Esophagus muscularis mucosa (tissue), 3 donors: ENCODE results near the gene AARSD1.
"Not testable (repeated sequence)": the region's sequence is repeated elsewhere in the genome, so short reads cannot be mapped to it uniquely, and the experiment has no call there.

Experiments used
- CTCF ChIP-seq, 3 experiments: fragments of 200-600 bp in 2 of 3; fragments of 450-650 bp in 1 of 3; sonication (generic) in 2 of 3; IDR thresholded peaks; one replicate each; pipeline ENCODE4 v1.5.1; 2017 to 2019; ENCODE audit warnings: antibody characterized with exemption in 3 of 3, mild to moderate bottlenecking in 2 of 3, moderate library complexity in 1 of 3
- POLR2A ChIP-seq: fragments of 450-650 bp; IDR thresholded peaks from one replicate; pipeline ENCODE4 v1.6.1; 2017; ENCODE audit warnings: antibody characterized with exemption, moderate library complexity, mild to moderate bottlenecking, low read depth

GRCh38 chr17:42975701-42976100 is 11.4 kb upstream of the AARSD1 start:
- TF ChIP-seq POLR2A; CTCF (IDR thresholded peaks at IDR 0.05): not testable (repeated sequence)
